HL-60/S4 treated with phorbol 12-myristate 13-acetate at 8.2 ng/mL for 4 days and 3 days (cell line): ENCODE measurements around the gene MT1E.
"Not testable (repeated sequence)": the region's sequence is repeated elsewhere in the genome, so short reads cannot be mapped to it uniquely, and the experiment has no call there.

ENCODE experiments used
- in situ Hi-C: fragments of 300-500 bp; cut with MboI; formaldehyde crosslinking; loops from 2 replicates; pipeline ENCODE4 v1.15.0; 2022; ENCODE audit warnings: low sequenced_read_pairs

MT1E gene

DNA sequence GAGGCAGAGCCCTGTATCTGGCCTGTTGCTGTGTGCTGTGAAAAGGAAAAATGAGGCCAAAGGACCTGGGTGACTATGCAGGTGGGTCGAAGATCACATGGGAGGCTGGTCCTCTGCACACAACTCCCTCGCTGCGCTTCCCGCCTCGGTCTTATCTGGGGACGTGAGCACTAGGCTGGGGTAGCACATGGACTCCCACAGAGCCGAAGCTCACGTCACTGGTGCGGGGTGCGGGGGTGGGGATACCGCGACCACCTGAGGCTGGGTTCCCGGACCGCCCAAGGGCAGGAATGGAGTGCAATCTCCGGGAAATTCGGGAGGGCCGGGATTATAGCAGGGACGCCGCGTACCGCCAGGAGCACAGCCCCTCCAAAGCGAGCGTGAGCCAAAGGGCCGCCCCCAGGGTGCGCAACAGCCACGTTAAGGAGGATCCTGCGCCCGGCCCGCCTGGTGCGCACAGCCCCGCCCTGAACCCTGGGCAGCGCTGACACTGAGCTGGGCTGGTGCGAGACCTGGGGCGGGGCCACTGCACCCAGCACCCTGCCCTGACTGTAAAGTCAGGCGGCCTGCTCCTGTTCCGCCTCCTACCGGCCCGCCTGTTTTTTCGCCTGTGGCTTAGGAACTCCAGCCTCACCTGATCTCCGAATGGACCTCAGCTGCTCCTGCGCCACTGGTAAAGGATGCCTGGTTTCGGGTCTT is 17.6 kb downstream of the MT1E start:
- in situ Hi-C loops, result no loop called here

DNA sequence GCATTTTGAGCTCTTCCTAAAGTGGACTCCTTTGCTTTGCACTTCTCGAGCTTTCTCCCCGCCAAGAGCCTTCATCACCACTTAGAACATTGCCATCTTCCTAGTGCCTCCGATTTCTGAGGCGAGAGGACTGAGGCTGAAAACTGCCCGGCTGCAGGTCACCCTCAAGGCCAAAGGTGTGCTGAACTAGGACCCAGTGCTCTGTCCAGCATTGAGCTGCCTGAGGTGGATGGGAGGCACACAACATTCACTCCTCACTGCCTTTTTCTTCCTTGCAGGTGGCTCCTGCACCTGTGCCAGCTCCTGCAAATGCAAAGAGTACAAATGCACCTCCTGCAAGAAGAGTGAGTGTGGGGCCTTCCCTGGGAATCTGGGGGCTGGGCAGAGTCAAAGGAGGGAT is 18.3 kb downstream of the MT1E start:
- in situ Hi-C loops, result no loop called here

DNA sequence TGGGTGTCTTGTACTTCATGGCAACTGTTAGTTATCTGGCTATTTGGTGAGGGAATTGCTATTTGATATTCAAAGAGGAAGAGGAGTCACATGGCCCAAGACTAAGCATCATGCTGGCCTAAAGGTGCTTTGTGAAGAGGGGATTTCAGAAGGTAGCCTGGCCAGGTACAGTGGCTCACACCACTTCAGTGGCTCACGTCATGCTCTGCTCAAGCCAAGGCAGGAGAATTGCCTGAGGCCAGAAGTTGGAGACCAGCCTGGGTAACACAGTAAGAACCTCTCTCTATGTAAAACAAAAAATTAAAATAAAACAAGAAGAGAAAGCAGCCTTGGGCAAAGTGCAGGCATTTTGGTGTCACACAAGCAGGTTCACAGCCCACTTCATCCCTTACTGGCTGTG is 19.7 kb downstream of the MT1E start:
- in situ Hi-C loops, result no loop called here

DNA sequence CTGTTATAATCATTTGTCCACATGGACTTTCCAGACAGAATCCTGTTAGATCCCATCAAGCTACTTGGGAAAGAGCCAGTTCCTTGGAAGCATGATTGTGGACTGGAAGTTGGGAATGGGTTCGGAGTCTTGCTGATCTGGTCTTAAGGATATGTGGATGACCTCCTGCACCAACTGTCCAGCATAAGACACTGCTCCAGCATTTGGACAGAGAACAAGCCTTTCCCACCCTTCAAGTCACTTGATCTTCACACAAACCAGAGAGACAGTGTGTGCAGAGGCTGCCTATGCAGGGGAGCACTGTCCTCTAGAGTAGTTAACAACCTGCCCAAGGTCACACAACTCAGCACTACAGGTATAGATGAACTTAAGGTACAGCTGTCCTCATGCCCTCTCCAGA is 20.3 kb downstream of the MT1E start:
- in situ Hi-C loops, result no loop called here

DNA sequence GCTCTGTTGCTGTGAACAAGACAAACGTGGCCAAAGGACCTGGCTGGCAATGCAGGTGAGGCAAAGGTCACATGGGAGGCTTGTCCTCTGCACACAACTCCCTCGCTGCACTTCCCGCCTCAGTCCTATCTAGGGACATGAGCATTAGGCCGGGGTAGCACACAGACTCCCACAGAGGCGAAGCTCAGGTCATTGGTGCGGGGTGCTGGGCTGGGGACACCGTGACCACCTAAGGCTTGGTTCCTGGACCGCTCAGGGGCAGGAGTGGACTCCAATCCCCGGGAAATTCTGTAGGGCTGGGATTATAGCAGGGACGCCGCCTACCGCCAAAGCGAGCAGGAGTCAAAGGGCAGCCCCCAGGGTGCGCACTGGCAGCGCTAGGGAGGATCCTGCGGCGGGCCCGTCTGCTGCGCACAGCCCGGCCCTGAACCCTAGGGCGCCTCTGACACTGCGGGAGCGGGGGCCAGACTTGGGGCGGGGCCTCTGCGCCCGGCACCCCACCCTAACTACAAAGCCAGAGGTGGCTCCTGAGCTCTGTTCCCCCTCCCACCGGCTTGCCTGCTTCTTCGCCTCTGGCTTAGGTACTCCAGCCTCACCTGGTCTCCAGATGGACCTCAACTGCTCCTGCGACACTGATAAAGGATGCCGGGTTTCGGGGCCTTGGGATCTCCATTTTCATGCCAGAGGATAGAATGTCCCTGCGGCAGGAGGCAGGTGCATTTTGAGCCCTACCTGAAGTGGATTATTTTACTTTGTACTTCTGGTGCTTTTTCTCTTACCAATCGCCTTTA is 22.3 kb downstream of the MT1E start:
- in situ Hi-C loops, result no loop called here

DNA sequence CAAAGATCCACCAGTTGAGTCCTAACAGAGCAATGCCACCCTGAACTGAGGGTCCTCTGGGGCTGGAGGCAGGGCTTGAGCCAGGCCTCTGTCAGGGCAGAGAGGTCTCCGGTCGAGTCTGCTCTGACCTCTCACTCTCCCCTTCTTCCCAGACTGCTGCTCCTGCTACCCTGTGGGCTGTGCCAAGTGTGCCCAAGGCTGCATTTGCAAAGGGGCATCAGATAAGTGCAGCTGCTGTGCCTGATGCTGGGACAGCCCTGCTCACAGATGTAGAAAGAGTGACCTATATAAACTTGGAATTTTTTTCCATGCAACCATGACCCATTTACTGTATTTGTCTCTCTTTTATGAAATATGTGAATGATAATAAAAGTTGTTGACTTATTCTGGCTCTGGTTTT is 23.7 kb downstream of the MT1E start:
- in situ Hi-C loops, result no loop called here

DNA sequence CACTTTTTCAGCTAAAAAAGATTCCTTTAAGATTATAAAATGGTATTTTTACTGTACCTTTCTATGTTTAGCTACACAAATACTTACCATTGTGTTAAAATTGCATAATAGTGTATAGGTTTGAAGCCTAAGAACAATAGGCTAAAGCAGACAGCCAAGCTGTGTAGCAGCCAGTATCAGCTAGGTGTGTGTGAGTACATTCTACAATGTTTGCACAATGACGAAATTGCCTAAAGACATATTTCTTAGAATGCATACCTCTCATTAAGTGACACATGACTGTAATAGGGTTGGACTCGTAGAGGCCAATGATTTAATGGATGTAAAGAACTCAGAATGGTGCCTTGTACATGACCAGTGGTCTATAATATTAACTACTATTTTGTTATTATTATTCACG is 24.2 kb downstream of the MT1E start:
- in situ Hi-C loops, result no loop called here

DNA sequence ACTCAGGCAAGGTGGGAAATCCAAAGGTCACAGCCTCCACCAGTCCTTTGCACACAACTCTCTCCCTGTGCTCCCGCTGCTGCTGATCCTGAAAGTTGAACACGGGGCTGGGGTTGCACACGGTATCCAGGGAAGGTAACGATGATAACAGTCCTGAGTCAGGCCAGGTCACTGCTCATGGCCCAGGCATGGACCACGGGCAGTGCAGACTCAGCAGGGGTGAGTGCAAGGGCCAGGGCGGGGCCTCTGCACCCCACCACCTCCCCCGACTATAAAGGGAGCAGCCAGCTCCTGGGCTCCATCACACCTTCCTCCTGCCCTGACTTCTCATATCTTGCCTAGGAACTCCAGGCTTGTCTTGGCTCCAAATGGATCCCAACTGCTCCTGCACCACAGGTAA is 26.0 kb downstream of the MT1E start, which contains the start of gene MT1B:
MT1B (plus strand) TSS at position 301 of the 400 bp plus-strand sequence; CDS start at position 369, 68 bp downstream.
- in situ Hi-C loops, result no loop called here

DNA sequence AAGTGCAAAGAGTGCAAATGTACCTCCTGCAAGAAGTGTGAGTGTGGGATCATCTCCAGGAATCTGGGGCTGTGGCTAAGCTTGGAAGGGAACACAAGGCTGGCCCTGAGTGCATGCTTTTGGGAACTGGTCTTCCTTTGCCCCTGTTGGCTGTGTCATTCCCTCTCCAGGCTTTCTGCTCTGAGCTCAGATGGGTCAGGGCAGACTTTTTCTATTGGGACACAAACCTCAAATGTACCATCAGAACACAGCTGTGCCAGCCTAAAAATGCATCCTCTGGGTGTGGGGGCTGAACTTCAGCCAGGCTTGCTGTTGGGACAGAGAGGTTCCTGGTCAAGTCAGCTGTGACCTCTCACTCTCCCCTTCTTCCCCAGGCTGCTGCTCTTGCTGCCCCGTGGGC is 27.0 kb downstream of the MT1E start:
- in situ Hi-C loops, result no loop called here

DNA sequence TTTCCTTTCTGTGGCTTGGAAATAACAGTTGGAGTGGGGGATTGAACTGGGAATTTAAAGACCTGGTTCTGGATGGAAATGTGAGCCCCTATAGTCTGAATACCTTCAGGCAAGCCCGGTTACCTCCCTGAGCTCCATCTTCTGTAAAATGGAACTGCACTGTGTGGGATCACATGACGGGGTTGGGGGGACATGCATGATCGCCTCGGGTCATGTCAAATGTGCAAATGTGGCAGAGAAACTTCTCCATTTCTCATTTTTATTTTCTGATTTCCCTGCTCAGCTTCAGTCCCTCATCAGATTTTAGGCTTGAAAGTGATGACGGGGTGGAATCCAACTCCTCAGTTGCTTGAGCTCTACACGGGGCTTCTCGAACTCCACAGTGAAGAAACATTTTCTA is 27.6 kb downstream of the MT1E start:
- in situ Hi-C loops, result no loop called here

DNA sequence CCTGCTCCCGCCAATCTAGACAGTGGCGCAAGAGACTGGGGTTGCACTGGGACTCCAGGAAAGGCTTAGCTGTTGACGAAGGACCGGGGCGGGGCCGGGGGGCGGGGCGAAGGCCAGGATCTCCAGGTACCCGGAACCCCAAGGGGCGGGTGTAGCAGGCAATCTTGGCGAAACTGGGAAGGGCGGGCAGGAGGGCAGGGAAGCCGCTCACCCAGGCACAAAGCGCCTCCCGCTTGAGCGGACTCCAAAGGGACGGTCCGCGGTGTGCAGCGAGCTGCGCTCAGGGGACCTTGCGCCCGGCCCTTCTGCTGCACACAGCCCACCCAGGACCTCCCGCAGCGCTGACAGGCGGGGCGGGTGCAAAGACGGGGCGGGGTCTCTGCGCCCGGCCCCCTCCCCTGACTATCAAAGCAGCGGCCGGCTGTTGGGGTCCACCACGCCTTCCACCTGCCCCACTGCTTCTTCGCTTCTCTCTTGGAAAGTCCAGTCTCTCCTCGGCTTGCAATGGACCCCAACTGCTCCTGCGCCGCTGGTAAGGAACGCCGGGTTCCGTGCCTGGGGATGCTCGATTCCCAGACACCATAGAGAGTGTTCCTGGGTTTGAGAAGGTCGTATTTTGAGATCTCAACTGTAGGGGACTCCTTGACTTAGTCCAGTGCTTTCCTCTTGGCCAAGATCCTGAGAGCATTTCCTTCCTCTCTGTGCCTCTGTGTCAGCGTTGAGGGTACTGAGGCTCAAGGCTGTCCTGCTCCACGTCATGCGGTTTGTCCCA is 32.2 kb downstream of the MT1E start, which contains the start of gene MT1F:
MT1F (plus strand) TSS at position 405 of the 772 bp plus-strand sequence; CDS start at position 505, 100 bp downstream.
- in situ Hi-C loops, result no loop called here

DNA sequence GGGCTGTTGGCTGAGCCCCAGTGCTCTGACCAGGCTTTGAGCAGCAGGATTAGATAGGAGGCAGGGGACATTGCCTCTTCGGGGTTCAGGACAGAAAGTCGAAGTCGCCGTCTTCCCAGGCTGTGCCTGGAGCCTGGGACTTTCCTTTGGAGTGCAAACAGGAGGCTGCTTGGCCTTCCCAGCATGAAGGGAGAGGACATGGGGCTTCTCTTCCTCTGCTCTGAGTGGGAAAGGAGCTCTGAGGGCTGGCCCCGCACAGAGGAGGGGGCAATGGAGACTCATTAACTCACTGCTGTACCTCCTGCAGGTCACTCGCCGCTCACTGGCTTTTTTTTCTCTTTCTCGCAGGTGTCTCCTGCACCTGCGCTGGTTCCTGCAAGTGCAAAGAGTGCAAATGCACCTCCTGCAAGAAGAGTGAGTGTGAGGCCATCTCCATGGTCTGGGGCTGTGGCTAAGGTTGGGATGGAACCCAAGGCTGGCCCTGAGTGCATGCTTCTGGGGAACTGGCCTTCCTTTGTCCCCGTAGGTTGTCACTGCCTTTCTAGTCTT is 32.8 kb downstream of the MT1E start:
- in situ Hi-C loops, result no loop called here

DNA sequence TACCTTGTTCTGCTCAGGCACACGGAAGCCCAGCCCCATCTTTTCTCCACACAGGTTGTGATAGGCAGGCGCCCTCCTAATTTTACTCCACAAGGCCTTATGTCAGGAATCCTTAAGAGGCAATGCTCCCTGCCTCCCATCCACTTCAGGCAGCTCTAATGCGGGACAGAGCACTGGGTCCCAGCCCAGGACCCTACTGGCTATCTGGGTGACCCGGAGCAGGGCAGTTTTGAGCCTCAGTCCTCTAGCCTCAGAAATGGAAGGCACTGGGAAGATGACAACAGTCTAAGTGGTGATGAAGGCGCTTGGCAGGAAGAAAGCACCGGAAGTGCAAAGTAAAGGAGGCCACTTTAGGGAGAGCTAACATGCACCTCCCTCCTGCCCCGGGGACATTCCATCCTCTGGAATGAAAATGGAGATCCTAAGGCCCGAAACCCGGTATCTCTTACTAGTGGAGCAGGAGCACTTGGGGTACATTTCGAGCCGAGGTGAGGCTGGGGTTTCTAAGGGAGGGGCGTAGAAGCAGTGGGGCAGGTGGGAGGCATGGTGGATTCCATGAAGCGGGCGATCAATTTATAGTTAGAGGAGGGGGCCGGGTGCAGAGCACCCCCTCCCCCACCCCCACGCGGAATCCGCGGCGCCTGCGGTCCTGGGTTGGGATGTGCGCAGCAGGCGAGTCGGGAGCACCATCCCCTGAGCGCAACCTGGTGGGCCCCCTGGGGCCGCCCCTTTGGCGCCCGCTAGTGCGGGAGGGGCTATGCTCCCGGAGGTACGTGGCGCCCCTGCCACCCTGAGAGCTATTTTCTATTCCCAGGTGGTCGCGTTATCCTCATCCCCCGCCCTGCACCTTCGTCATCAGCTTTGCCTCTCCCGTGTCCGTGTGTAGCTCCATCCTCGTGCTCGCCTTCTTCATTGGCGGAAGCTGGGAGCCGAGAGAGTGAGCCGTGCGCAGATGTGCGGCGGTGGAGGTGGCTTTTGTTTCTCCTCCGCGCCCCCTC is 37.1 kb downstream of the MT1E start:
- in situ Hi-C loops, result no loop called here

DNA sequence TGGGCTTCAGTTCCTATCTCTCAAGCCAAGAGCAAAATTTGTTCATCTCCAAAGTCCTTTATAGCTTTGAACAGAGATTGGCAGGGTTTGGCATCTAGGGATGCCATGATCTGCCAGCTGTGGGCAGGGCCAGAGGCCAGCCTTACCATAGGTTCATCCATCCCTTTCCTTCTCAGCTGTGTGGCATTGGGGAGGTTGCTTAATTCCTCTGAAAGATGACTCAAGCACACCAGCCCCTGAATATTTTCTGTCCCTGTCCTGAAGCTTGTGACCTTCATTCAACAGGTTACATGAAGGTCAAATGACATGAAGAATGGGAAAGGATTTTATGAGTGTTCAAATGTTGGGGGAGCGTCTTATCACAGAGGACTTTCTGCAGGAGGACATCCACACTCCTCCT is 38.9 kb downstream of the MT1E start:
- in situ Hi-C loops, result no loop called here

DNA sequence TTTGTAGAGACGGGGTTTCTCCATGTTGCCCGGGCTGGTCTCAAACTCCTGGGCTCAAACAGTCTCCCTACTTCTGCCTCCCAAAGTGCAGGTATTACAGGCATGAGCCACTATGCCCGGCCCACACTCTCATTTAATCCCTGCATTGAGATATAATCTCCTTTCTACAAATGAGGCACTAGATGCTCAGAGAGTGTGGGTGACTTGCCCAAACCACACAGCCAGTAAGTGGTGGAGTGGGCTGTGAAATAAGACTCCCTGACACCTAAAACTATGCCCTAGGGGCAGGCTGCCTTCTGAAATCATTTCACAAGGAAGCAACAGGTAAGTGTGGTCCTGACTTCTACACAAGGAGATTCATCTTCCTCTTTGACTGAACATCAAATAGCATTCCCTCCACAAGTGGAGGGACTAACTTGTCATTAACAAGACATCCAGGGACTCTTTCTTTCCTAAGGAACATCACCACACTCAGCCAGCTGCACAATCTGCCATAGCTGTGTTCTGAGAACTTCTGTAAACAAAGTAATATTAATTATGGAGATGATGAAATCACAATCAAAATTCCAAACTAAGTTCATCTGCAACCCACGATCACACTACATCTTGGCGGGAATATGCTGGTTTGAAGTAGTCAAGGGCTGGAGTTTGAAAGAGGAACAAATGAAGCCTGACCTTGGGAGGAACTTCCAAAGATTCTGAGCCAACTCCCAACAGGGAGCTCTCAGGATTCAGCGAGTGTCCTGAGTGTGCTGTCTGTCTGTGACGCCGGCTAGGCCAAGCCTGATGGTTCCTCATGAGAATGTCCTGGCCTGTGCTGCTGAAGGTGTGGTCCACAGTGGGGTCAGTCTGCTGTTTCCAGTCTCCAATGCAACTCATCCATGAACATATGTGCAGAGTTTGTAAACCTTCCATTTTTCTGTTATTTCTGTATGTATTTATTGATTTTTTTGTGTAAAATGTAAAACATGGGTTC is 40.0 kb downstream of the MT1E start:
- in situ Hi-C loops, result not testable (repeated sequence)

DNA sequence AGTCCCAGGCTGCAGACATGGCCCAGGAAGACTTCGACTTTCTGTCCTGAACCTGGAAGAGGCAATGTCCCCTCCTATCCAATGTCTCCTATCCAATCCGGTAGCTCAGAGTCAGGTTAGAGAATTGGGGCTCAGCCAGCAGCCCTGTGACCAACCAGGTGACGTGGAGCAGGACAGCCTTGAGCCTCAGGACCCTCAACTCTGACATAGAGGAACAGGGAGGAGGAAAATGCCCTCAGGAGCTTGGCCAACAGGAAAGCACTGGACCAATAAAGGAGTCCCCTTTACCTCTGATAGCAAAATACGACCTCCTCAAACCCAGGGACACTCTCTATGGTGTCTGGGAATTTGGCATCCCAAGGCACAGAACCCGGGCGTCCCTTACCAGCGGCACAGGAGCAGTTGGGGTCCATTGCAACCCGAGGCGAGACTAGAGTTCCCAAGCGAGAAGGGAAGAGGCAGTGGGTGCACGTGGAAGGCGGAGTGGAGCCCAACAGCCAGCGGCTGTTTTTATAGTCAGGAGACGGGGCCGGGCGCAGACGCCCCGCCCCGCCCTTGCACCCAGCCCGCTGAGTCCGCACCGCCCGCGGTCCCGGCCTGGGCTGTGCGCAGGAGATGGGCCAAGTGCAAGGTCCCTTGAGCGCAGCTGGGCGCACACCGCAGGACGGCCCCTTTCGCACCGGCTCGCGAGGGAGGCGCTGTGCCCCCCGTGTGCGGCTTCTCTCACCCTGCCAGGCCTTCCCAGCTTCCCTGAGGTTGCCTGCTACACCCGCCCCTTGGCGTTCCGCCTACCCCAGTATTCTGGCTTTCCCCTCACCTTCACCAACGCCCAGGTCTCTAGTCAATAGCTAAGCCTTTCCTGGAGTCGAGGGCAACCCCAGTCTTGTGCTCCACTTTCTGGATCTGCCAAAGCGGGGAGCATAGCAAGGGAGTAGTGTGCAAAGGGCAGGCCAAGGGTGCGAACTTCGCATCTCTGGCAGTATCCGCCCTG is 42.3 kb downstream of the MT1E start, which contains the start of gene MT1G:
MT1G (minus strand) TSS at position 485 of the 991 bp plus-strand sequence; CDS start at position 413, 72 bp downstream.
- in situ Hi-C loops, result no loop called here

DNA sequence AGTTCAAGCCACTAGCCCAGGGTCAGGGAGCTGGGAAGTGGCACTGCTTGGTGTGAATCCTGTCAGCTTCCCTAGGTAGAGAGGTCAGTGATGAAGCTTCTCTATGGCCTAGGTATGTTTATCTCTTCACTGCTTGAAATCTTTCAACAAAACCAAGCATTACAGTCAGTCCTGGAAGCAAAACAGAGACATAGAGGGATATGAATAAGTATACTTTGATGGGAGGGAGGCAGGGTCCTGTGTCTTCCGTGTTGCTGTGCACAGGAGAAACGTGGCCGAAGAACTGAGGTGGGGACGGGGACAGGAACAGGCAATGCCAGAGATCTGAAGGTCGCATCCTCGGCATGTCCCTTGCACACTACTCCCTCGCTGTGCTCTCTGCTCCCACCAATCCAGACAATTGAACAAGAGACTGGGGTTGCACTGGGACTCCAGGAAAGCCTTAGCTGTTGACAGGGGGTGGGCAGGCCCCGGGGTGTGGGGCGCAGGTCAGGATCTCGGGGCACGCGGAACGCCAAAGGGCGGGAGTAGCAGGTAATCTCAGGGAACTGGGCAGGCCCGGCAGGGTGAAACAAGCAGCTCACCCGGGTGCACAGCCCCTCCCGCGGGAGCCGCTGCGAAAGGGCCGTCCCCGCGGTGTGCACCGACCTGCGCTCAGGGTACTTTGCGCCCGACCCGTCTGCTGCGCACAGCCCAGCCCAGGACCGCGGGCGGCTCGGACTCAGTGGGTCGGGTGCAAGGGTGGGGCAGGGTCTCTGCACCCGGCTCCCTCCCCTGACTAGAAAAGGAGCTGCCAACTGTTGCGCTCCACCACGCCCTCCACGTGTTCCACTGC is 43.6 kb downstream of the MT1E start, which contains the start of gene MT1H:
MT1H (plus strand) TSS at position 810 of the 835 bp plus-strand sequence. CDS start 71 bp downstream, outside the sequence.
- in situ Hi-C loops, result no loop called here
